ENCODE results near the gene TRIM56. TPM values are rescaled to one million over a fixed set of nuclear protein-coding genes. Genes with fewer than 3 reads are reported as not detected.

The TRIM56 gene
- total and polyA plus RNA-seq, 2 of the 13 experiments (the other 11 are each of a cell fraction or from before 2014, with no cell fraction given): 3.2 to 7.1 TPM

GRCh38 chr7:101108330-101108857 lies 23.1 kb downstream of the TRIM56 start (continued):
- TF ChIP-seq IKZF5 (CRISPR knock-in tag; IDR thresholded peaks at IDR 0.05) (no peak), ZNF572 (CRISPR knock-in tag; IDR thresholded peaks at IDR 0.05) (no peak), AGO2 (optimal IDR thresholded peaks at IDR 0.05; ENCODE audit: low read depth, low read length) (no peak), ISX (CRISPR knock-in tag; conservative IDR thresholded peaks at IDR 0.05) (no peak), SIN3A (IDR thresholded peaks at IDR 0.05; ENCODE audit: borderline replicate concordance, low read depth, low read length) (peak; percentile 54; the same call in 1 of the 2 replicates), IRF9 (CRISPR knock-in tag; IDR thresholded peaks at IDR 0.05; ENCODE audit: borderline replicate concordance) (peak; percentile 68), ZBTB21 (CRISPR knock-in tag; IDR thresholded peaks at IDR 0.05) (no peak), ZNF772 (CRISPR knock-in tag; IDR thresholded peaks at IDR 0.05) (peak; percentile 41; the same call in 1 of the 2 replicates), RFX5 (IDR thresholded peaks at IDR 0.05; ENCODE audit: low read depth, low read length) (no peak), FOXA3 (CRISPR knock-in tag; IDR thresholded peaks at IDR 0.05) (no peak), JDP2 (CRISPR knock-in tag; IDR thresholded peaks at IDR 0.05; ENCODE audit: borderline replicate concordance) (no peak), BRF2 (CRISPR knock-in tag; IDR thresholded peaks at IDR 0.05) (no peak), NAIF1 (CRISPR knock-in tag; IDR thresholded peaks at IDR 0.05; ENCODE audit: borderline replicate concordance) (no peak), ATF7-NPFF (CRISPR knock-in tag; IDR thresholded peaks at IDR 0.05; ENCODE audit: low read depth) (no peak), GPBP1L1 (CRISPR knock-in tag; IDR thresholded peaks at IDR 0.05) (no peak), CBX2 (IDR thresholded peaks at IDR 0.05; ENCODE audit: low read depth, low read length) (no peak), CBX2 (CRISPR knock-in tag; IDR thresholded peaks at IDR 0.05; ENCODE audit: low read depth) (no peak), ATF4 (CRISPR knock-in tag; IDR thresholded peaks at IDR 0.05) (no peak), FOXO4 (CRISPR knock-in tag; conservative IDR thresholded peaks at IDR 0.05) (no peak)
